GM18517 (cell line): ENCODE results near the gene ADGRF1.
"Not testable (repeated sequence)": the region's sequence is repeated elsewhere in the genome, so short reads cannot be mapped to it uniquely, and the experiment has no call there.

Experiments
- ATAC-seq: cut with Tn5 transposase; IDR thresholded peaks from one replicate; pipeline ENCODE4 v1.9.1; 2021; ENCODE audit warnings: mild to moderate bottlenecking, moderate library complexity; ENCODE audit not compliant: unreplicated experiment

The ADGRF1 gene

GRCh38 chr6:47023573-47023972 is 18.6 kb downstream of the ADGRF1 start:
- no peak for ATAC-seq

- ATAC-seq = no peak
Observed at GRCh38 chr6:47022191-47022590, 19.9 kb downstream of the ADGRF1 start.

- ATAC-seq = no peak
Observed at GRCh38 chr6:47019941-47020340, 22.2 kb downstream of the ADGRF1 start.

GRCh38 chr6:47016909-47017308 is 25.2 kb downstream of the ADGRF1 start:
- no peak for ATAC-seq

GRCh38 chr6:47016261-47016660 is 25.9 kb downstream of the ADGRF1 start:
- no peak for ATAC-seq

GRCh38 chr6:47014401-47014800 is 27.7 kb downstream of the ADGRF1 start:
- no peak for ATAC-seq

- no peak for ATAC-seq
Observed at GRCh38 chr6:47009583-47009982, 32.5 kb downstream of the ADGRF1 start.

GRCh38 chr6:47008397-47008763 is 33.8 kb downstream of the ADGRF1 start:
- no peak for ATAC-seq

- no peak for ATAC-seq
Observed at GRCh38 chr6:47007657-47008396, 34.3 kb downstream of the ADGRF1 start.

GRCh38 chr6:47005486-47005885 is 36.6 kb downstream of the ADGRF1 start:
- no peak for ATAC-seq

- no peak for ATAC-seq
Observed at GRCh38 chr6:47004463-47004862, 37.7 kb downstream of the ADGRF1 start.

- ATAC-seq = no peak
Observed at GRCh38 chr6:47000842-47001241, 41.3 kb downstream of the ADGRF1 start.

GRCh38 chr6:46998436-46999017 is 43.6 kb downstream of the ADGRF1 start:
- ATAC-seq = no peak

GRCh38 chr6:46997646-46998045 is 44.5 kb downstream of the ADGRF1 start:
- ATAC-seq = no peak

- ATAC-seq = no peak
Observed at GRCh38 chr6:46996860-46997641, 45.1 kb downstream of the ADGRF1 start.

GRCh38 chr6:46994933-46995332 is 47.2 kb downstream of the ADGRF1 start:
- ATAC-seq = no peak

- no peak for ATAC-seq
Observed at GRCh38 chr6:46993846-46994245, 48.3 kb downstream of the ADGRF1 start.

GRCh38 chr6:46992391-46992790 is 49.7 kb downstream of the ADGRF1 start:
- ATAC-seq = not testable (repeated sequence)

GRCh38 chr6:46990818-46991510 is 51.2 kb downstream of the ADGRF1 start:
- ATAC-seq = not testable (repeated sequence)

GRCh38 chr6:46990031-46990644 is 52.0 kb downstream of the ADGRF1 start:
- ATAC-seq = no peak

- ATAC-seq = no peak
Observed at GRCh38 chr6:46989398-46989797, 52.7 kb downstream of the ADGRF1 start.
